Endothelial cell of umbilical vein (primary cell): ENCODE results near the gene KRT83. TPM values are rescaled to one million over a fixed set of nuclear protein-coding genes. Genes with fewer than 3 reads are reported as not detected.

Experiments
- BruUV-seq: library from RNA; stranded (reverse); fragments of 400-500 nt; replicated peaks from 2 replicates; lab custom pipeline; 2021; lab: Mats Ljungman, UMichigan
- CTCF ChIA-PET: fragments of 300-600, 350-600 bp; sonication (Branson Sonifier 250); formaldehyde crosslinking; loops from one replicate; lab custom pipeline; 2021; ENCODE audit warnings: antibody characterized with exemption, inconsistent platforms; lab: Charles Lee
- POLR2A ChIA-PET: fragments of 300-600, 350-600 bp; sonication (Branson Sonifier 250); formaldehyde crosslinking; loops from one replicate; lab custom pipeline; 2021; ENCODE audit warnings: antibody characterized with exemption, inconsistent platforms; lab: Charles Lee
- DNase-seq: peaks from one replicate; pipeline ENCODE4 v3.0.0-alpha.2; 2011; ENCODE audit warnings: low read depth, low spot score
- FAIRE-seq: peaks from 2 replicates; lab custom pipeline; 2011; peaks lifted over from hg19 to GRCh38; lab: Jason Lieb, UNC
- H2AFZ ChIP-seq: 2 replicates; pipeline ENCODE4 v1.6.0; 2012; ENCODE audit warnings: low read depth, low read length, control low read depth, inconsistent platforms
- H3K27ac ChIP-seq: 2 replicates; pipeline ENCODE4 v1.5.1; 2011; ENCODE audit warnings: low read depth, mild to moderate bottlenecking, control low read depth, low read length, moderate library complexity; ENCODE audit not compliant: insufficient read depth
- H3K27me3 ChIP-seq, 2 experiments: 2 replicates each; pipeline versions ENCODE4 v1.6.0 to v1.6.1; 2011; ENCODE audit warnings: low read length in 2 of 2, mixed read lengths in 1 of 2; ENCODE audit not compliant: control insufficient read depth in 2 of 2, insufficient read depth in 2 of 2
- H3K36me3 ChIP-seq, 2 experiments: 2 replicates in 1 of 2; 3 replicates in 1 of 2; pipeline ENCODE4 v1.5.1; 2011; ENCODE audit warnings: low read length in 2 of 2, mild to moderate bottlenecking in 1 of 2, moderate library complexity in 1 of 2; ENCODE audit not compliant: control insufficient read depth in 2 of 2, insufficient read depth in 2 of 2; ENCODE audit errors: extremely low read depth in 1 of 2
- H3K4me1 ChIP-seq: 3 replicates; pipeline ENCODE4 v1.5.1; 2011; ENCODE audit warnings: mild to moderate bottlenecking, low read length; ENCODE audit not compliant: control insufficient read depth, insufficient read depth; ENCODE audit errors: extremely low read depth
- H3K4me2 ChIP-seq: 2 replicates; pipeline ENCODE4 v1.6.1; 2011; ENCODE audit warnings: low read length, control low read depth, mixed read lengths; ENCODE audit not compliant: insufficient read depth
- H3K4me3 ChIP-seq, 3 experiments: fragments of 200-600 bp in 1 of 3; sonication (generic), shearing (Covaris generic) in 1 of 3; replicated peaks in 1 of 3; 2 replicates each; pipeline ENCODE4 v1.5.1; 2011 to 2016; ENCODE audit warnings: control low read depth in 3 of 3, low read length in 3 of 3, mild to moderate bottlenecking in 2 of 3, inconsistent platforms in 1 of 3, low read depth in 1 of 3, moderate library complexity in 1 of 3; ENCODE audit not compliant: insufficient read depth in 1 of 3
- H3K79me2 ChIP-seq: 2 replicates; pipeline ENCODE4 v1.6.0; 2012; ENCODE audit warnings: low read length, inconsistent platforms; ENCODE audit not compliant: control insufficient read depth, insufficient read depth
- H3K9ac ChIP-seq: replicated peaks from 2 replicates; pipeline ENCODE3; 2011; ENCODE audit warnings: low read length, control low read depth; ENCODE audit not compliant: insufficient read depth; ENCODE audit errors: extremely low read depth
- H3K9me1 ChIP-seq: replicated peaks from 3 replicates; pipeline ENCODE4 v1.6.0; 2011; ENCODE audit warnings: mild to moderate bottlenecking, low read length; ENCODE audit not compliant: control insufficient read depth, insufficient read depth; ENCODE audit errors: extremely low read depth
- H3K9me3 ChIP-seq: replicated peaks from 2 replicates; pipeline ENCODE4 v1.5.1; 2012; ENCODE audit warnings: low read length, inconsistent platforms; ENCODE audit not compliant: control insufficient read depth, insufficient read depth
- H4K20me1 ChIP-seq: replicated peaks from 2 replicates; pipeline ENCODE3; 2011; ENCODE audit warnings: mild to moderate bottlenecking, low read length; ENCODE audit not compliant: control insufficient read depth, insufficient read depth; ENCODE audit errors: extremely low read depth
- EZH2 ChIP-seq: IDR thresholded peaks from 2 replicates; pipeline ENCODE4 v1.6.1; 2012; ENCODE audit warnings: borderline replicate concordance, low read depth, mild to moderate bottlenecking, moderate library complexity, low read length, inconsistent platforms; ENCODE audit not compliant: severe bottlenecking
- FOS ChIP-seq: IDR thresholded peaks from 2 replicates; pipeline ENCODE4 v1.6.1; 2011; ENCODE audit warnings: mild to moderate bottlenecking, low read length, moderate library complexity, borderline replicate concordance; ENCODE audit not compliant: insufficient read depth
- GATA2 ChIP-seq: IDR thresholded peaks from 2 replicates; pipeline ENCODE4 v1.7.0; 2011; ENCODE audit warnings: low read depth, mild to moderate bottlenecking, moderate library complexity, mixed read lengths, low read length; ENCODE audit not compliant: insufficient read length, insufficient read depth
- JUN ChIP-seq: IDR thresholded peaks from 2 replicates; pipeline ENCODE4 v1.6.1; 2011; ENCODE audit warnings: borderline replicate concordance, low read depth; ENCODE audit not compliant: insufficient read length, insufficient read depth
- MYC ChIP-seq: IDR thresholded peaks from one replicate; pipeline ENCODE4 v1.6.1; 2011; ENCODE audit warnings: mild to moderate bottlenecking, low read depth, low read length
- POLR2AphosphoS5 ChIP-seq: IDR thresholded peaks from 2 replicates; pipeline ENCODE4 v1.6.1; 2012; ENCODE audit warnings: low read depth, mild to moderate bottlenecking, control low read depth, low read length, moderate library complexity; ENCODE audit not compliant: insufficient read depth
- dilution Hi-C: fragments of 300-500 bp; cut with MboI; formaldehyde crosslinking; loops from one replicate; pipeline ENCODE4 v1.15.0; 2019; ENCODE audit warnings: low sequenced_read_pairs; ENCODE audit not compliant: extremely low pct_ligation_motif_present
- intact Hi-C: fragments of 100-400 bp; cut with micrococcal nuclease; formaldehyde crosslinking; loops from one replicate; pipeline ENCODE4 v1.10.0; 2022
- polyA plus RNA-seq, 4 experiments: library from polyadenylated mRNA; depleted of rRNA in 3 of 4; stranded (reverse) in 3 of 4; unstranded in 1 of 4; fragments of >200 nt; gene quantifications; 2 replicates each; pipeline versions ENCODE4 v1.2.1 to v1.2.3, GENCODE V29; 2011 to 2012; ENCODE audit warnings: missing spikeins in 1 of 4
- total RNA-seq: library from RNA; stranded (reverse); gene quantifications from 2 replicates; pipeline ENCODE4 v1.2.3, GENCODE V29; 2021
- TF ChIP-seq, protein P1 (sequence below): IDR thresholded peaks from 2 replicates; pipeline ENCODE4 v1.6.1; 2011; ENCODE audit not compliant: insufficient read depth, insufficient read length
- TF ChIP-seq, protein P2 (sequence below), 2 donors: IDR thresholded peaks; 1 replicate in 1 of 2; 2 replicates in 1 of 2; pipeline ENCODE4 v1.5.1; 2011; ENCODE audit warnings: low read length in 2 of 2, mild to moderate bottlenecking in 2 of 2, moderate library complexity in 2 of 2, control low read depth in 1 of 2, inconsistent platforms in 1 of 2, low read depth in 1 of 2; ENCODE audit not compliant: insufficient read depth in 1 of 2; ENCODE audit errors: extremely low read depth in 1 of 2

KRT83 gene
- total and polyA plus RNA-seq, 2 donors (not counting 3 experiments of a cell fraction or from before 2014, with no cell fraction given), result not detected

DNA sequence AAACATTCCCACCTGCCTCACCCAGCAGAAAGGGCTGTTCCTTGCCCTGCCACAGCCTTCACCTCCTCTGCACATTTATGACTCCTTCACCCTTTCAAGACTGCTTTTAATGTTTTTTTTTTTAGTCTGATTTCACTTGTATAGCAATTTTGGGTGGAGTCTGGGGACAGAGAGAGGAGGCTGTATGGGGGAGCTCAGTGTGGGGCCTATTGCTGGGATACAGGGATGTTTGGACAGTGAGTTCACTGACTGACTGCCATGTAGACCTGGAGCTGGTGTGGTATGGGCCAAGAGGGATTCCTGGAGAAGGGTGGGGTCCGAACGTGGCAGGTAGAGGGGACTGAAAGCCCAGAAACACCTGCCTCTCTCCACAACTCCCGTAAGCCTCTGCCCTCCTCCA, 48.0 kb upstream of the KRT83 start:
- no TSS peak for BruUV-seq
- dilution Hi-C loops, result no loop called here
- Histone ChIP-seq H3K79me2 (no peaks in the 10 kb centered on the region), H3K27ac (no peak overlapping the region), H3K27me3 (peaks cover 7 to 12% of the 10 kb centered on the region in 2 experiments), H3K4me1 (no peaks in the 10 kb centered on the region), H3K4me3 (no peak overlapping the region), H3K9ac (no peak overlapping the region), H4K20me1 (no peaks in the 10 kb centered on the region), H3K9me1 (no peaks in the 10 kb centered on the region), H2AFZ (no peak overlapping the region), H3K4me2 (no peak overlapping the region), H3K36me3 (no peaks in the 10 kb centered on the region), H3K9me3 (no peaks in the 10 kb centered on the region)
- intact Hi-C loops, result no loop called here
- DNase-seq, result no peak
- FAIRE-seq, result no peak
- TF ChIP-seq, protein P1, sequence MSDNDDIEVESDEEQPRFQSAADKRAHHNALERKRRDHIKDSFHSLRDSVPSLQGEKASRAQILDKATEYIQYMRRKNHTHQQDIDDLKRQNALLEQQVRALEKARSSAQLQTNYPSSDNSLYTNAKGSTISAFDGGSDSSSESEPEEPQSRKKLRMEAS, result no peak
- TF ChIP-seq, protein P2, sequence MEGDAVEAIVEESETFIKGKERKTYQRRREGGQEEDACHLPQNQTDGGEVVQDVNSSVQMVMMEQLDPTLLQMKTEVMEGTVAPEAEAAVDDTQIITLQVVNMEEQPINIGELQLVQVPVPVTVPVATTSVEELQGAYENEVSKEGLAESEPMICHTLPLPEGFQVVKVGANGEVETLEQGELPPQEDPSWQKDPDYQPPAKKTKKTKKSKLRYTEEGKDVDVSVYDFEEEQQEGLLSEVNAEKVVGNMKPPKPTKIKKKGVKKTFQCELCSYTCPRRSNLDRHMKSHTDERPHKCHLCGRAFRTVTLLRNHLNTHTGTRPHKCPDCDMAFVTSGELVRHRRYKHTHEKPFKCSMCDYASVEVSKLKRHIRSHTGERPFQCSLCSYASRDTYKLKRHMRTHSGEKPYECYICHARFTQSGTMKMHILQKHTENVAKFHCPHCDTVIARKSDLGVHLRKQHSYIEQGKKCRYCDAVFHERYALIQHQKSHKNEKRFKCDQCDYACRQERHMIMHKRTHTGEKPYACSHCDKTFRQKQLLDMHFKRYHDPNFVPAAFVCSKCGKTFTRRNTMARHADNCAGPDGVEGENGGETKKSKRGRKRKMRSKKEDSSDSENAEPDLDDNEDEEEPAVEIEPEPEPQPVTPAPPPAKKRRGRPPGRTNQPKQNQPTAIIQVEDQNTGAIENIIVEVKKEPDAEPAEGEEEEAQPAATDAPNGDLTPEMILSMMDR (IDR thresholded peaks at IDR 0.05; ENCODE audit: extremely low read depth in 1 of 2, insufficient read depth in 1 of 2, low read depth in 1 of 2, low read length in 2 of 2), result no peak
- CTCF ChIA-PET, result interaction anchor here (0.8 to 8.3 kb wide), 8 partner anchors 9 to 612 kb away, joined by 3 to 126 read pairs (median 6); no protein-coding TSS in a partner anchor
- POLR2A ChIA-PET, result no interaction called here

DNA sequence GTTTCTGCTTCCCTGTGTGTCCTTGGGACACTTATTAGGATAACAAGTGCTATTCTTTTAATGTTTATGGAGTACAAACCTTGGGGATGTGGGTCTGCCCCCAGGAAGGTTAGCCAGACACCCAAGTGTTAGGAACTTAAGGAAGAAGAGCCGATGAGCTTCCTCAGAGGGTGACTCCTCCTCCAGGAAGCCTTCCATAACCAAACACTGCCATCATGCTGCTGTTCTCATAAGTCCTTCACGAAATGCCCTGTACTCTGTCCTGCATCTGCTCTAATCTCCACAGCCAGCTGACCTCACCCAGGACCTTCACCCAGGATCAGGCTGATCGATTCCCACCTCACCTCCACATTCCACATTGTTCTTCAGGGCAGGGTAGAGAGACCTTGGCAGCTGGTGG, 47.3 kb upstream of the KRT83 start:
- H4K20me1 ChIP-seq, result no peaks in the 10 kb centered on the region
- H3K9me3 ChIP-seq, result no peaks in the 10 kb centered on the region
- dilution Hi-C loops (no loop called here), intact Hi-C loops (no loop called here)
- no peaks in the 10 kb centered on the region for H3K36me3 ChIP-seq
- H2AFZ ChIP-seq, result no peak overlapping the region
- FAIRE-seq (no peak), DNase-seq (no peak)
- H3K4me3 ChIP-seq, result no peak overlapping the region
- H3K27me3 ChIP-seq, result peaks cover 4 to 12% of the 10 kb centered on the region in 2 experiments
- no peaks in the 10 kb centered on the region for H3K79me2 ChIP-seq
- H3K9ac ChIP-seq, result no peak overlapping the region
- no peaks in the 10 kb centered on the region for H3K9me1 ChIP-seq
- ChIA-PET CTCF (interaction anchor here (0.8 to 8.3 kb wide), 5 partner anchors 8 to 612 kb away, joined by 3 to 126 read pairs (median 7); no protein-coding TSS in a partner anchor), POLR2A (no interaction called here)
- no peak overlapping the region for H3K27ac ChIP-seq
- H3K4me2 ChIP-seq, result no peak overlapping the region
- BruUV-seq, result no TSS peak
- H3K4me1 ChIP-seq, result no peaks in the 10 kb centered on the region
- TF ChIP-seq MYC, result no peak
- TF ChIP-seq EZH2, result no peak
- no peak for TF ChIP-seq FOS
- TF ChIP-seq, protein P2 (IDR thresholded peaks at IDR 0.05; ENCODE audit: extremely low read depth in 1 of 2, insufficient read depth in 1 of 2, low read depth in 1 of 2, low read length in 2 of 2), result no peak
- TF ChIP-seq POLR2AphosphoS5, result no peak
- no peak for TF ChIP-seq GATA2
- no peak for TF ChIP-seq JUN
- TF ChIP-seq, protein P1, result no peak
